Thoracic aorta (tissue), 2 donors: ENCODE results near the gene RBPJL. TPM values are rescaled to one million over a fixed set of nuclear protein-coding genes. Genes with fewer than 3 reads are reported as not detected.

Source experiments
- ATAC-seq: fragments of 150-250 bp; one replicate; pipeline ENCODE4 v1.8.0; 2017; ENCODE audit warnings: low read depth; ENCODE audit not compliant: insufficient number of reproducible peaks, low FRiP score
- DNase-seq: peaks from one replicate; pipeline ENCODE4 v3.0.0-alpha.2; 2020; ENCODE audit warnings: low spot score
- H3K27ac ChIP-seq, 2 donors: fragments of 200-600 bp; sonication (generic); 1 replicate in 1 of 2; 2 replicates in 1 of 2; pipeline ENCODE4 v1.5.1; 2016; ENCODE audit warnings: mild to moderate bottlenecking in 2 of 2, moderate library complexity in 2 of 2
- H3K27me3 ChIP-seq: fragments of 200-600 bp; sonication (generic); replicated peaks from 2 replicates; pipeline ENCODE4 v1.6.0; 2016; ENCODE audit warnings: mild to moderate bottlenecking; ENCODE audit not compliant: insufficient read depth
- H3K36me3 ChIP-seq: fragments of 200-600 bp; sonication (generic); one replicate; pipeline ENCODE4 v1.5.1; 2016
- H3K4me1 ChIP-seq, 2 donors: fragments of 200-600 bp; sonication (generic); 1 replicate in 1 of 2; 2 replicates in 1 of 2; pipeline versions ENCODE4 v1.5.1 to v1.6.0; 2016; ENCODE audit warnings: low read depth in 2 of 2, mild to moderate bottlenecking in 1 of 2; ENCODE audit not compliant: control insufficient read depth in 1 of 2
- H3K4me3 ChIP-seq: fragments of 200-600 bp; sonication (generic); 2 replicates; pipeline ENCODE4 v1.5.1; 2016; ENCODE audit warnings: mild to moderate bottlenecking
- H3K9me3 ChIP-seq: fragments of 200-600 bp; sonication (generic); 2 replicates; pipeline ENCODE4 v1.5.1; 2016
- CTCF ChIP-seq: fragments of 200-600 bp; sonication (generic); IDR thresholded peaks from one replicate; pipeline ENCODE4 v1.5.1; 2019; ENCODE audit warnings: antibody characterized with exemption
- total RNA-seq, 2 donors: library from RNA; depleted of rRNA; stranded (reverse); fragments of >200 nt; gene quantifications; one replicate each; pipeline versions ENCODE4 v1.1.0 to v1.2.3, GENCODE V29; 2016

Gene RBPJL
- total RNA-seq, 2 donors from 2014 or later: not detected

GRCh38 chr20:45313065-45313695 lies 6.5 kb downstream of the RBPJL start:
- no peaks in the 10 kb centered on the region for H3K36me3 ChIP-seq
- H3K27ac ChIP-seq: no peak overlapping the region
- no peak overlapping the region for H3K4me3 ChIP-seq
- DNase-seq (no peak), ATAC-seq (no peak)
- no peak for TF ChIP-seq CTCF
- H3K9me3 ChIP-seq: no peaks in the 10 kb centered on the region
- H3K4me1 ChIP-seq: peaks cover 0 to 1% of the 10 kb centered on the region in 2 donors
- H3K27me3 ChIP-seq: no peaks in the 10 kb centered on the region

GRCh38 chr20:45313943-45314342 lies 7.3 kb downstream of the RBPJL start:
- no peak overlapping the region for H3K27ac ChIP-seq
- H3K4me1 ChIP-seq: no peaks in the 10 kb centered on the region
- no peaks in the 10 kb centered on the region for H3K27me3 ChIP-seq
- DNase-seq (no peak), ATAC-seq (no peak)
- no peak for TF ChIP-seq CTCF
- no peak overlapping the region for H3K4me3 ChIP-seq
- no peaks in the 10 kb centered on the region for H3K36me3 ChIP-seq
- H3K9me3 ChIP-seq: no peaks in the 10 kb centered on the region

- H3K4me1 ChIP-seq: no peaks in the 10 kb centered on the region
- no peak overlapping the region for H3K4me3 ChIP-seq
- no peak for DNase-seq
- no peak for TF ChIP-seq CTCF
- no peaks in the 10 kb centered on the region for H3K36me3 ChIP-seq
- no peaks in the 10 kb centered on the region for H3K9me3 ChIP-seq
- no peak overlapping the region for H3K27ac ChIP-seq
- ATAC-seq: no peak
- no peaks in the 10 kb centered on the region for H3K27me3 ChIP-seq
Observed at GRCh38 chr20:45315672-45316071, 9.0 kb downstream of the RBPJL start.

GRCh38 chr20:45316150-45317080 lies 9.8 kb downstream of the RBPJL start:
- no peaks in the 10 kb centered on the region for H3K9me3 ChIP-seq
- H3K27ac ChIP-seq: no peak overlapping the region
- DNase-seq (no peak), ATAC-seq (no peak)
- H3K4me3 ChIP-seq: no peak overlapping the region
- no peak for TF ChIP-seq CTCF
- no peaks in the 10 kb centered on the region for H3K27me3 ChIP-seq
- no peaks in the 10 kb centered on the region for H3K36me3 ChIP-seq
- no peaks in the 10 kb centered on the region for H3K4me1 ChIP-seq

GRCh38 chr20:45317826-45318225 lies 11.2 kb downstream of the RBPJL start:
- no peak for TF ChIP-seq CTCF
- DNase-seq: no peak
- no peak overlapping the region for H3K4me3 ChIP-seq
- H3K27me3 ChIP-seq: no peaks in the 10 kb centered on the region
- H3K36me3 ChIP-seq: no peaks in the 10 kb centered on the region
- H3K27ac ChIP-seq: no peak overlapping the region
- no peaks in the 10 kb centered on the region for H3K4me1 ChIP-seq
- ATAC-seq: no peak
- no peaks in the 10 kb centered on the region for H3K9me3 ChIP-seq
